H1 (cell line): Measurements from ENCODE around the gene DMAC2L. TPM values are rescaled to one million over a fixed set of nuclear protein-coding genes. Genes with fewer than 3 reads are reported as not detected.
A peak's percentile ranks its signal among the peaks of the same experiment; 100 is the strongest.

ENCODE experiments used
- ASH2L ChIP-seq: fragments of 200-600, 300-600 bp; sonication (generic); IDR thresholded peaks from one replicate; pipeline ENCODE4 v1.7.1; 2017; ENCODE audit warnings: low read length
- CHD1 ChIP-seq: IDR thresholded peaks from 2 replicates; pipeline ENCODE4 v1.6.1; 2012; ENCODE audit warnings: low read depth, low read length, improper control_type of control experiment
- CREB1 ChIP-seq: IDR thresholded peaks from 2 replicates; pipeline ENCODE4 v1.6.1; 2012; ENCODE audit warnings: inconsistent platforms
- EGR1 ChIP-seq: IDR thresholded peaks from 2 replicates; pipeline ENCODE4 v1.6.1; 2011; ENCODE audit warnings: low read depth, low read length, borderline replicate concordance
- GTF2F1 ChIP-seq: IDR thresholded peaks from 2 replicates; pipeline ENCODE4 v1.6.1; 2012; ENCODE audit warnings: low read depth, low read length, improper control_type of control experiment, borderline replicate concordance
- HDAC2 ChIP-seq, 2 experiments: fragments of 300-600 bp in 1 of 2; sonication (generic) in 1 of 2; IDR thresholded peaks; 2 replicates each; pipeline ENCODE4 v1.6.1; 2011 to 2012; ENCODE audit warnings: low read depth in 2 of 2, low read length in 2 of 2, mild to moderate bottlenecking in 2 of 2, moderate library complexity in 2 of 2, borderline replicate concordance in 1 of 2, inconsistent platforms in 1 of 2
- JUND ChIP-seq: IDR thresholded peaks from 2 replicates; pipeline ENCODE4 v1.6.1; 2011; ENCODE audit warnings: mild to moderate bottlenecking, improper control_type of control experiment, low read length
- NRF1 ChIP-seq: IDR thresholded peaks from 2 replicates; pipeline ENCODE4 v1.6.1; 2011; ENCODE audit warnings: mild to moderate bottlenecking, low read depth, low read length, improper control_type of control experiment
- POLR2A ChIP-seq, 2 experiments: IDR thresholded peaks; 1 replicate in 1 of 2; 2 replicates in 1 of 2; pipeline ENCODE4 v1.6.1; 2011; ENCODE audit warnings: low read depth in 2 of 2, low read length in 2 of 2, mild to moderate bottlenecking in 2 of 2; ENCODE audit errors: control extremely low read depth in 1 of 2
- POLR2AphosphoS5 ChIP-seq: IDR thresholded peaks from 2 replicates; pipeline ENCODE4 v1.6.1; 2011; ENCODE audit warnings: low read depth, low read length
- RNF2 ChIP-seq: fragments of 200-900, 300-1000 bp; sonication (generic); IDR thresholded peaks from 2 replicates; pipeline ENCODE4 v1.7.1; 2016; ENCODE audit warnings: borderline replicate concordance, low read depth, mild to moderate bottlenecking, antibody characterized with exemption, low read length; ENCODE audit not compliant: poor library complexity, severe bottlenecking; ENCODE audit errors: missing control alignments
- SIN3A ChIP-seq, 2 experiments: IDR thresholded peaks in 1 of 2; conservative IDR thresholded peaks in 1 of 2; 2 replicates each; pipeline ENCODE4 v1.6.1; 2011 to 2012; ENCODE audit warnings: low read length in 2 of 2, improper control_type of control experiment in 1 of 2, low read depth in 1 of 2, mild to moderate bottlenecking in 1 of 2
- TAF1 ChIP-seq: IDR thresholded peaks from 2 replicates; pipeline ENCODE4 v1.6.1; 2011; ENCODE audit warnings: mild to moderate bottlenecking, low read depth, low read length
- ZNF274 ChIP-seq: IDR thresholded peaks from 2 replicates; pipeline ENCODE4 v1.7.0; 2012; ENCODE audit warnings: low read length, borderline replicate concordance; ENCODE audit errors: extremely low read depth
- polyA plus RNA-seq, 7 experiments: library from polyadenylated mRNA; depleted of rRNA in 3 of 7; stranded (reverse) in 5 of 7; unstranded in 2 of 7; fragments of >200 nt in 5 of 7; fragments of 200-250 nt in 2 of 7; gene quantifications; 1 replicate in 5 of 7; 2 replicates in 1 of 7; 4 replicates in 1 of 7; pipeline versions ENCODE4 v1.2.1 to v1.2.3, GENCODE V29; 2011 to 2013; ENCODE audit warnings: missing spikeins in 2 of 7, mixed read lengths in 2 of 7
- total RNA-seq: library from RNA; stranded (reverse); fragmentation: NEBNext Ultra II Directional; extraction: Animal tissue kit (Norgen Biotek cat#: 25700); gene quantifications from 2 replicates; pipeline ENCODE4 v1.2.1, GENCODE V29; 2021
- TF ChIP-seq, protein P1 (sequence below): IDR thresholded peaks from 2 replicates; pipeline ENCODE4 v1.6.1; 2011; ENCODE audit warnings: low read length, improper control_type of control experiment
- TF ChIP-seq, protein P2 (sequence below): IDR thresholded peaks from 2 replicates; pipeline ENCODE4 v1.6.1; 2012; ENCODE audit warnings: inconsistent platforms
- TF ChIP-seq, protein P3 (sequence below), 3 experiments: IDR thresholded peaks; 1 replicate in 2 of 3; 2 replicates in 1 of 3; pipeline versions ENCODE4 v1.5.1 to v1.6.1; 2011; ENCODE audit warnings: low read length in 3 of 3, mild to moderate bottlenecking in 3 of 3, inconsistent platforms in 2 of 3, low read depth in 1 of 3, moderate library complexity in 1 of 3; ENCODE audit not compliant: insufficient read depth in 1 of 3; ENCODE audit errors: control extremely low read depth in 1 of 3
- TF ChIP-seq, protein P4 (sequence below): IDR thresholded peaks from 2 replicates; pipeline ENCODE4 v1.6.1; 2012; ENCODE audit warnings: inconsistent platforms

DMAC2L gene
- total and polyA plus RNA-seq, 2 of the 8 experiments (the other 6 are each of a cell fraction or from before 2014, with no cell fraction given) = 20.3 to 28.9 TPM

DNA sequence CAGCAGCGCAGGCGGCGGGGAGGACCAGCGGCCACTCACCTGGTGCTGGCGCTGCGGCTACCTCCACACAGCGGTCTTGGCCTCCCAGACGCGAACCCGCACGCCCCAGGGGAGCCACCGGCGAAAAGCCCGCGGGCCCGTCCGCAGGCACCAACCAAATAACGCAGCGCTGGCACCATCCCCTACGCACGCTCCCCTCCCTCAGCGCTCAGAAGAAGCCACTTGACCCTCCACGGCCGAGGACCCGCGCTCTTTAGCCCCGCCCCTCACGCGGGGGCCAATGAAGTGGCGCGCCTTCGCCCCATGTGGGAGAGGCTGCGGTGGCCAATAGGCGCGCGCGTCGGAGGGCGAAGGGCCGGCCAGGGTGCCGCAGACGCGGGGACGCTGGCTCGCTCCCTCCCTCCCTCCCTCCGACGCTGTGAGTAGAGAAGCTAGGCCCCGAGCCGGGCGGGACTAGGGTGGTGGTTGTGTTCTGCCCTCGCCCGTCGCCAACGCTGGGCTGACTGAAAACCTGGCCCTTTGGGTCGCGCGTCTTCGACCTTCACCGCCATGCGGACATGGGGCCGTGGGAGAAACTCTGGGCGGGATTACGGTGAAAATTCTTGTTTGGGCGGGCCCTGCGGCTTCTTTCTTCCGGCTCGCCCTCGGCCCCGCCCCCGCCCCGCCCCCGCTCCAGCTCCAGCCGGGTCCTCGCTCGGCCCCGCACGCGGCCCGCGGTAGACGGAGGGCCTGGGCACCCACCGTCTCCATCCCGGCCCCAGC is at the start of gene DMAC2L, which contains the start of gene L2HGDH (continued):
- TF ChIP-seq, protein P1, sequence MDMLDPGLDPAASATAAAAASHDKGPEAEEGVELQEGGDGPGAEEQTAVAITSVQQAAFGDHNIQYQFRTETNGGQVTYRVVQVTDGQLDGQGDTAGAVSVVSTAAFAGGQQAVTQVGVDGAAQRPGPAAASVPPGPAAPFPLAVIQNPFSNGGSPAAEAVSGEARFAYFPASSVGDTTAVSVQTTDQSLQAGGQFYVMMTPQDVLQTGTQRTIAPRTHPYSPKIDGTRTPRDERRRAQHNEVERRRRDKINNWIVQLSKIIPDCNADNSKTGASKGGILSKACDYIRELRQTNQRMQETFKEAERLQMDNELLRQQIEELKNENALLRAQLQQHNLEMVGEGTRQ = peak; percentile 77
- TF ChIP-seq GTF2F1 (peak; percentile 59; the same call in 1 of the 2 replicates), JUND (no peak), HDAC2 (IDR thresholded peaks at IDR 0.05; ENCODE audit: borderline replicate concordance in 1 of 2, low read depth in 2 of 2, low read length in 2 of 2) (peak in 1 of 2 experiments; percentile 77; a peak in 1 of 4 replicates), POLR2A (IDR thresholded peaks at IDR 0.05; ENCODE audit: control extremely low read depth in 1 of 2, low read depth in 2 of 2, low read length in 2 of 2) (peak; percentile 13 to 85; a peak in 2 of 3 replicates), CREB1 (peak; percentile 31), RNF2 (peak; percentile 63), ZNF274 (no peak), NRF1 (no peak), EGR1 (0 out of 2 replicates have a peak, but pooled peaks have one; percentile 38), POLR2AphosphoS5 (peak; percentile 83), CHD1 (no peak), ASH2L (peak; percentile 79), SIN3A (conservative IDR thresholded peaks at IDR 0.05 in 1 of 2, IDR thresholded peaks at IDR 0.05 in 1 of 2; ENCODE audit: low read depth in 1 of 2, low read length in 2 of 2) (peak in 1 of 2 experiments; percentile 57; a peak in 2 of 4 replicates), TAF1 (0 out of 2 replicates have a peak, but pooled peaks have one; percentile 74)
- TF ChIP-seq, protein P2, sequence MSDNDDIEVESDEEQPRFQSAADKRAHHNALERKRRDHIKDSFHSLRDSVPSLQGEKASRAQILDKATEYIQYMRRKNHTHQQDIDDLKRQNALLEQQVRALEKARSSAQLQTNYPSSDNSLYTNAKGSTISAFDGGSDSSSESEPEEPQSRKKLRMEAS = peak; percentile 94
- TF ChIP-seq, protein P3, sequence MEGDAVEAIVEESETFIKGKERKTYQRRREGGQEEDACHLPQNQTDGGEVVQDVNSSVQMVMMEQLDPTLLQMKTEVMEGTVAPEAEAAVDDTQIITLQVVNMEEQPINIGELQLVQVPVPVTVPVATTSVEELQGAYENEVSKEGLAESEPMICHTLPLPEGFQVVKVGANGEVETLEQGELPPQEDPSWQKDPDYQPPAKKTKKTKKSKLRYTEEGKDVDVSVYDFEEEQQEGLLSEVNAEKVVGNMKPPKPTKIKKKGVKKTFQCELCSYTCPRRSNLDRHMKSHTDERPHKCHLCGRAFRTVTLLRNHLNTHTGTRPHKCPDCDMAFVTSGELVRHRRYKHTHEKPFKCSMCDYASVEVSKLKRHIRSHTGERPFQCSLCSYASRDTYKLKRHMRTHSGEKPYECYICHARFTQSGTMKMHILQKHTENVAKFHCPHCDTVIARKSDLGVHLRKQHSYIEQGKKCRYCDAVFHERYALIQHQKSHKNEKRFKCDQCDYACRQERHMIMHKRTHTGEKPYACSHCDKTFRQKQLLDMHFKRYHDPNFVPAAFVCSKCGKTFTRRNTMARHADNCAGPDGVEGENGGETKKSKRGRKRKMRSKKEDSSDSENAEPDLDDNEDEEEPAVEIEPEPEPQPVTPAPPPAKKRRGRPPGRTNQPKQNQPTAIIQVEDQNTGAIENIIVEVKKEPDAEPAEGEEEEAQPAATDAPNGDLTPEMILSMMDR (IDR thresholded peaks at IDR 0.05; ENCODE audit: control extremely low read depth in 1 of 3, insufficient read depth in 1 of 3, low read depth in 1 of 3, low read length in 3 of 3) = peak in 1 of 3 experiments; percentile 84; a peak in 2 of 4 replicates
- TF ChIP-seq, protein P4, sequence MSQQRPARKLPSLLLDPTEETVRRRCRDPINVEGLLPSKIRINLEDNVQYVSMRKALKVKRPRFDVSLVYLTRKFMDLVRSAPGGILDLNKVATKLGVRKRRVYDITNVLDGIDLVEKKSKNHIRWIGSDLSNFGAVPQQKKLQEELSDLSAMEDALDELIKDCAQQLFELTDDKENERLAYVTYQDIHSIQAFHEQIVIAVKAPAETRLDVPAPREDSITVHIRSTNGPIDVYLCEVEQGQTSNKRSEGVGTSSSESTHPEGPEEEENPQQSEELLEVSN = peak; percentile 99
